Stimulated activated CD4-positive, alpha-beta T cell treated with anti-CD3 and anti-CD28 coated beads, TNF-alpha, amount 100 ng/mL, for 4 hours (primary cell): Measurements from ENCODE around the gene GBP2.
A peak's percentile ranks its signal among the peaks of the same experiment; 100 is the strongest.
"Not testable (repeated sequence)": the region's sequence is repeated elsewhere in the genome, so short reads cannot be mapped to it uniquely, and the experiment has no call there.

Experiments used
- DNase-seq, 3 experiments: peaks; one replicate each; pipeline ENCODE4 v3.0.0-alpha.2; 2020; ENCODE audit warnings: low read depth in 3 of 3

The GBP2 gene

GRCh38 chr1:89126602-89127565 is 970 bp upstream of the GBP2 start:
- DNase-seq = peak; percentile 39 to 79 (median 79)

GRCh38 chr1:89125240-89125912 is 538 bp downstream of the GBP2 start:
- DNase-seq = no peak

- DNase-seq = no peak
Observed at GRCh38 chr1:89121641-89122040, 4.3 kb downstream of the GBP2 start.

GRCh38 chr1:89114662-89115061 is 11.3 kb downstream of the GBP2 start:
- DNase-seq = no peak

- no peak for DNase-seq
Observed at GRCh38 chr1:89112871-89113613, 12.9 kb downstream of the GBP2 start.

- no peak for DNase-seq
Observed at GRCh38 chr1:89104687-89105086, 21.2 kb downstream of the GBP2 start.

GRCh38 chr1:89104147-89104546 is 21.8 kb downstream of the GBP2 start:
- DNase-seq = no peak

GRCh38 chr1:89102021-89102420 is 23.9 kb downstream of the GBP2 start:
- DNase-seq = no peak

- DNase-seq = no peak
Observed at GRCh38 chr1:89100412-89100811, 25.5 kb downstream of the GBP2 start.

GRCh38 chr1:89098857-89099256 is 27.1 kb downstream of the GBP2 start:
- DNase-seq = no peak

- no peak for DNase-seq
Observed at GRCh38 chr1:89095737-89096136, 30.2 kb downstream of the GBP2 start.

- DNase-seq = no peak
Observed at GRCh38 chr1:89089962-89090361, 36.0 kb downstream of the GBP2 start.

- DNase-seq = no peak
Observed at GRCh38 chr1:89088572-89088971, 37.3 kb downstream of the GBP2 start.

GRCh38 chr1:89087241-89087640 is 38.7 kb downstream of the GBP2 start:
- no peak for DNase-seq

GRCh38 chr1:89085781-89086180 is 40.1 kb downstream of the GBP2 start:
- peak in 1 of 3 experiments; percentile 45 for DNase-seq

- no peak for DNase-seq
Observed at GRCh38 chr1:89081005-89081404, 44.9 kb downstream of the GBP2 start.

GRCh38 chr1:89080068-89080467 is 45.8 kb downstream of the GBP2 start:
- not testable (repeated sequence) for DNase-seq

- not testable (repeated sequence) for DNase-seq
Observed at GRCh38 chr1:89072466-89073065, 53.3 kb downstream of the GBP2 start.

- no peak for DNase-seq
Observed at GRCh38 chr1:89070509-89070908, 55.4 kb downstream of the GBP2 start.

GRCh38 chr1:89069951-89070350 is 56.0 kb downstream of the GBP2 start:
- DNase-seq = no peak

- DNase-seq = no peak
Observed at GRCh38 chr1:89068291-89068690, 57.6 kb downstream of the GBP2 start.
